GM06990 (cell line): ENCODE measurements around the gene ATP6V0E1.
"Not testable (repeated sequence)": the region's sequence is repeated elsewhere in the genome, so short reads cannot be mapped to it uniquely, and the experiment has no call there.

Experiments used
- DNase-seq: peaks from one replicate; pipeline ENCODE4 v3.0.0-alpha.2; 2011; ENCODE audit not compliant: insufficient read length; ENCODE audit errors: extremely low read depth
- H3K27me3 ChIP-seq: replicated peaks from 2 replicates; pipeline ENCODE4 v1.6.0; 2011; ENCODE audit warnings: low read length; ENCODE audit not compliant: control insufficient read depth, insufficient read depth
- H3K36me3 ChIP-seq: 2 replicates; pipeline ENCODE4 v1.5.1; 2011; ENCODE audit warnings: low read length; ENCODE audit not compliant: control insufficient read depth, insufficient read depth
- H3K4me3 ChIP-seq: replicated peaks from 2 replicates; pipeline ENCODE4 v1.5.1; 2011; ENCODE audit warnings: low read depth, mild to moderate bottlenecking, control low read depth, low read length
- CTCF ChIP-seq: IDR thresholded peaks from 2 replicates; pipeline ENCODE4 v1.5.1; 2011; ENCODE audit warnings: low read length, control low read depth, mild to moderate bottlenecking, inconsistent platforms; ENCODE audit not compliant: insufficient read depth, poor library complexity, severe bottlenecking

Gene ATP6V0E1

GRCh38 chr5:173075970-173076369 is 92.4 kb downstream of the ATP6V0E1 start:
- no peaks in the 10 kb centered on the region for H3K36me3 ChIP-seq
- H3K27me3 ChIP-seq = no peaks in the 10 kb centered on the region
- H3K4me3 ChIP-seq = no peak overlapping the region
- TF ChIP-seq CTCF = no peak
- no peak for DNase-seq

GRCh38 chr5:173076471-173076870 is 92.9 kb downstream of the ATP6V0E1 start:
- not testable (repeated sequence) for H3K4me3 ChIP-seq, DNase-seq, H3K27me3 ChIP-seq, H3K36me3 ChIP-seq

- DNase-seq = no peak
- no peaks in the 10 kb centered on the region for H3K36me3 ChIP-seq
- TF ChIP-seq CTCF = no peak
- H3K4me3 ChIP-seq = no peak overlapping the region
- no peaks in the 10 kb centered on the region for H3K27me3 ChIP-seq
These were observed 95.3 kb downstream of the ATP6V0E1 start for GRCh38 chr5:173078878-173079277.
